ENCODE results near the gene SWT1.

DNA sequence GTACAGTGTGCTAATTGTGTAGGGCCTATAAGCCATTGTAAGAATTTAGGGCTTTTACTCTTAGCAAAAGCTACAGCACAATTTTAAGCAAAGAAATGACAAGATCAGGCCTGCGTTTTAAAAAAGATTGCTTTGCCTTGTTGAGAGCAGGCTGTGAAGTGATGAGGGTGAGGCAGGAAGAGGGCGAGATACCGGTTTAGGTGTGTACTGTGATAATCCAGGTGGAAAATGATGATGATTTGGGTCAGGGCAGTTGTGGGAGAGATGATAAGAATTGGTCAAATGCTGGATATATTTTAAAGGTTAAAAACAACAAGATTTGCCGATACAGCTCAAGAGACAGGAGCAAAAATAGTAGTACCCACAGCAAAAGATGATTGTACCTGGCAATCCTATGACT lies 72.0 kb downstream of the SWT1 start:
- no peak for TF ChIP-seq ESRRG (CRISPR knock-in tag; IDR thresholded peaks at IDR 0.05)
- TF ChIP-seq BACH2 (CRISPR knock-in tag; IDR thresholded peaks at IDR 0.05; ENCODE audit: borderline replicate concordance), result no peak
- no peak for TF ChIP-seq CSDC2 (CRISPR knock-in tag; IDR thresholded peaks at IDR 0.05)
- no peak for TF ChIP-seq ZFP3 (CRISPR knock-in tag; IDR thresholded peaks at IDR 0.05)
- no peak for TF ChIP-seq ARNTL (CRISPR knock-in tag; IDR thresholded peaks at IDR 0.05; ENCODE audit: borderline replicate concordance, low read depth)
- no peak for TF ChIP-seq OSR1 (CRISPR knock-in tag; IDR thresholded peaks at IDR 0.05)
- TF ChIP-seq ZFP30 (CRISPR knock-in tag; IDR thresholded peaks at IDR 0.05), result no peak
- no peak for TF ChIP-seq ZNF565 (CRISPR knock-in tag; conservative IDR thresholded peaks at IDR 0.05; ENCODE audit: low read depth)
- TF ChIP-seq PPARA (CRISPR knock-in tag; IDR thresholded peaks at IDR 0.05; ENCODE audit: borderline replicate concordance), result no peak
- no peak for TF ChIP-seq TOX (CRISPR knock-in tag; IDR thresholded peaks at IDR 0.05; ENCODE audit: borderline replicate concordance)
- no peak for TF ChIP-seq SNAI2 (CRISPR knock-in tag; IDR thresholded peaks at IDR 0.05)
- TF ChIP-seq, protein P1, sequence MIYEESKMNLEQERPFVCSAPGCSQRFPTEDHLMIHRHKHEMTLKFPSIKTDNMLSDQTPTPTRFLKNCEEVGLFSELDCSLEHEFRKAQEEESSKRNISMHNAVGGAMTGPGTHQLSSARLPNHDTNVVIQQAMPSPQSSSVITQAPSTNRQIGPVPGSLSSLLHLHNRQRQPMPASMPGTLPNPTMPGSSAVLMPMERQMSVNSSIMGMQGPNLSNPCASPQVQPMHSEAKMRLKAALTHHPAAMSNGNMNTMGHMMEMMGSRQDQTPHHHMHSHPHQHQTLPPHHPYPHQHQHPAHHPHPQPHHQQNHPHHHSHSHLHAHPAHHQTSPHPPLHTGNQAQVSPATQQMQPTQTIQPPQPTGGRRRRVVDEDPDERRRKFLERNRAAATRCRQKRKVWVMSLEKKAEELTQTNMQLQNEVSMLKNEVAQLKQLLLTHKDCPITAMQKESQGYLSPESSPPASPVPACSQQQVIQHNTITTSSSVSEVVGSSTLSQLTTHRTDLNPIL (CRISPR knock-in tag; IDR thresholded peaks at IDR 0.05; ENCODE audit: low read depth), result no peak
- TF ChIP-seq ZNF8 (CRISPR knock-in tag; IDR thresholded peaks at IDR 0.05), result no peak

All from SK-N-SH treated with all-trans-retinoic acid at 6 μM for 48 hours (cell line).